GM21390 (cell line): ENCODE measurements around the gene IGF1R.

ENCODE experiments used
- ATAC-seq: cut with Tn5 transposase; IDR thresholded peaks from one replicate; pipeline ENCODE4 v1.9.1; 2021; ENCODE audit not compliant: unreplicated experiment

The IGF1R gene

DNA sequence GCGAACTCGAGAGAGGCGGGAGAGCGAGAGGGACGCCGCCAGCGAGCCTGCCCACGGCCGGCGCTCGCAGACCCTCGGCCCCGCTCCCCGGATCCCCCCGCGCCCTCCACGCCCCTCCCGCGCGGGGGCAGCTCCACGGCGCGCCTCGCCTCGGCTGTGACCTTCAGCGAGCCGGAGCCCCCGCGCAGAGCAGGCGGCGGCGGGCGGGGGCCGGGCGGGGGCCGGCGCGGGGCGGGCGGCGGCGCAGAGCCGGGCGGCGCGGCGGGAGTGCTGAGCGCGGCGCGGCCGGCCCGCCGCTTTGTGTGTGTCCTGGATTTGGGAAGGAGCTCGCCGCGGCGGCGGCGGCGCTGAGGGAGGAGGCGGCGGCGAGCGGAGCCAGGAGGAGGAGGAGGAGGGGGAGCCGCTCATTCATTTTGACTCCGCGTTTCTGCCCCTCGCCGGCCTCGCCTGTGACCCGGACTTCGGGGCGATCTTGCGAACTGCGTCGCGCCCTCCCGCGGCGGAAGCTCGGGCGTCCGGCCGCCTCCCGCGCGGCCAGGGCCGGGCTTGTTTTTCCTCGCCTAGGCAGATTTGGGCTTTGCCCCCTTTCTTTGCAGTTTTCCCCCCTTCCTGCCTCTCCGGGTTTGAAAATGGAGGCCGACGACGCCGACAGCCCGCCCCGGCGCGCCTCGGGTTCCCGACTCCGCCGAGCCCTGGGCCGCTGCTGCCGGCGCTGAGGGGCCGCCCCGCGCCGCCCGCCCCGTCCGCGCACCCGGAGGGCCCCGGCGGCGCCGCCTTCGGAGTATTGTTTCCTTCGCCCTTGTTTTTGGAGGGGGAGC lies 524 bp downstream of the IGF1R start:
- ATAC-seq: peak; percentile 23

- ATAC-seq: no peak
These were observed 1.4 kb downstream of the IGF1R start for GRCh38 chr15:98649472-98650416.

GRCh38 chr15:98650417-98651035 lies 2.2 kb downstream of the IGF1R start:
- ATAC-seq: no peak

DNA sequence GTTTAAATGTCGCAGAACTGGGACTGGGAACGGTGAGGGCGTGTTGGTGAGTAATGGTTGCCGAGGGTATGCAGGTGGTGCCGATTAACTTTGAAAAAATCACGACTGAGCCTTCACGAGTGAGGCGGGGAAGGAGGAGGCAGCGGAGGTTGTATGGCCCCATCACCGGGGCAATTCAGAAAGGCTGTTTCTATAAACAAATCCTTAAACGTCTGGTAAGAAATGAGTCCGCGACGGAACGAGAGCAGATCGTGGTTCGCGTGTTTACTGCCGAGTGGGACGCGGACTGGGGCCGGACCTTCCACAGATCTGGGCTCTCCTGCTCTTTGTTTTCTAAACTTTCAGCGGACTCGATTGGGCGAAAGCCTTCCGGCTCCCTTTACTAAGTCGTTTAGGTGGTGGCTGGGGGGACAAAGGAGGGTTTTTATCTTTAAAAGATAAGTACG lies 2.7 kb downstream of the IGF1R start:
- no peak for ATAC-seq

- ATAC-seq: no peak
These were observed 3.4 kb downstream of the IGF1R start for GRCh38 chr15:98651581-98652220.

DNA sequence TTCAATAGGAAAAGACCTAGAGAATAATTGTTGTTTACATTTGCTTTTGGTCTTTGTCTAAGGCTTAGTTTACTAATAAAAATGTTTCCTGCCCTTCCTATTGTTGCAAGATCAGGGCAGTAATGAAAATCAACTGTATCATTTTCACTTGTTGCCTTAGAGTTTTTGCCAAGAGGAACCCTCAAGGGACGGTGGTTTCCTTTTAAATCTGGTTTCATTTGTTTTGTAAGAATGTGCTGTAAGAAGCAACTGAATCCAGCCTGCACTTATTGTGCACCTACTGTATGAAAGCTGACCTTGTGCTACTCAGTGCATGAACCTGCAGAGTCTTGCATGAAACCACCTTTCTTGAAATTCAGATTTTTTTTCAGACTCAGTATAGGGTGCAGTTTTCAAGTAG lies 5.3 kb downstream of the IGF1R start:
- no peak for ATAC-seq

GRCh38 chr15:98654790-98655360 lies 6.5 kb downstream of the IGF1R start:
- no peak for ATAC-seq

GRCh38 chr15:98655732-98656131 lies 7.4 kb downstream of the IGF1R start:
- ATAC-seq: no peak

GRCh38 chr15:98657721-98658120 lies 9.4 kb downstream of the IGF1R start:
- no peak for ATAC-seq

DNA sequence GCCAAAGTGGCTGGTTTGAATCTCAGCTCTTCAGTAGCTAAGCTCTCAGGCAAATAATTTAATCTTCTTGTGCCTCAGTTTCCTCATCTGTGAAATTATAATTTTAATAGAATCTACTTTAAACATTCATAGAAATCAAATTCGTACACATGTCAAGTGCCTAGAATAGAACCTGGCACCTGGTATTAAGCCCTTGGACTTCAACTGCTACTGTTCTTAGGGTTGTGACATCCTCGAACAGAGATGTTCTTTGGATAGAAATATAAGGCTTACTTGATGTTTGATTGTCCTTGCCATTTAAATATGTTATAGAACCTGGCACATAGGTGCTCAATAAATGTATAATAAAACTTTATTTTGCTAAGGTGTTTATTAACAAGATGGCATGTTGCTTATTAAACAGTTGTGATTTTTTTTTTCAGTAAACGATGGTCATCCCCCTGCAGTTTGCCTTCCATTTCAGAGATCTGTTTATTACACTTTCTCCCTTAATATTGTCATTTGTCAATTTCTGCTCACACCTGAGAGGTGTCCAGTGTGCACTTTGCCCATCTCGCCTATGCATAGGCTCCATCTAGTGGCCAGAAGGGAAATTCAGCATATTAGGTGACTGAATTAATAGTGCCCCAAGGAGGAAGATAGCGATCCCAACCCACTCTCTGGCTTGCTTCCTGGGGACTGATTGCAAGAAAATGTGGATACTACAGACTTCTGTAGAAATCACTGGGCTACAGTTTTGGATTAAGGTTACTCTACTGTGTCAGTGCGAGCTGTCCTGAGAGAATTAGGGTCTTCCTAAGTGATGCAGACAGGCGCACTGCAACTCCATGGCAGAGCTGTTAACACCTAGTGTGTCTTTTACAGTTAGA lies 10.7 kb downstream of the IGF1R start:
- peak; percentile 98 for ATAC-seq

GRCh38 chr15:98660055-98660454 lies 11.7 kb downstream of the IGF1R start:
- ATAC-seq: no peak

- no peak for ATAC-seq
These were observed 14.7 kb downstream of the IGF1R start for GRCh38 chr15:98663045-98663444.

DNA sequence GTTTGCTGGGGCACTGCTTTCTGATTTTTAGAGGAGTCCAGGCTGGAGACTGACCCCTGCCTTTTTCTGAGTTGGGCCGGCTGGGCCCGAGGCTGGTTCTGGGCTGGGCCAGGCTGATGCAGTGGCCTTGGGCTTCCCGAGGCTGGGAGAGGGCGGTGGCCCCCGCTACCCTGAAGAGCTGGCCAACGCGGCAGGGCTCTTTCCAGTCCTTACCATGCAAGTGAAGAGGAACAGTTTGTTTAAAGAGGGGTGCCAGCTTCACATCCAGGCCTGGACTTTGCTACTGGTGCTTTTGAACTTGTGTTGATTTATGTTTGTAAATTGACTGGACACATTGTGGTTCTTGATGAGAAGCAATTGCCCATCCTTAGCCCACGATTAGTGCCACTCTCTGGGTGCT lies 15.3 kb downstream of the IGF1R start:
- ATAC-seq: no peak

DNA sequence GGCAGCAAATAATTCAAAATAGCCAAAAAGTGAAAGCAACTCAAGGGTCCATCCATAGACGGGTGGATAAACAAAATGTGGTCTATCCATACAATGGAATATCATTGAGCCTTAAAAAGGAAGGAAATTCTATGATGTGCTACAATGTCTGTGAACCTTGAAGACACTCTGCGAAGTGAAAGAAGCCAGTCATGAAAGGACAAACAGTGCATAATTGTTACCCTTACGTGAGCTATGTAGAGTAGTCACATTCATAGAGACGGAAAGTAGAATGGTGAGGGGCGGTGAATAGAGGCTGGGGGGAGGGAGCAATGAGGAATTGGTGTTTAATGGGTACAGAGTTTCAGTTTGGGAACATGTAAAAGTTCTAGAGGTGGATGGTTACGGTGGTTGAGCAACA lies 18.1 kb downstream of the IGF1R start:
- ATAC-seq: no peak

DNA sequence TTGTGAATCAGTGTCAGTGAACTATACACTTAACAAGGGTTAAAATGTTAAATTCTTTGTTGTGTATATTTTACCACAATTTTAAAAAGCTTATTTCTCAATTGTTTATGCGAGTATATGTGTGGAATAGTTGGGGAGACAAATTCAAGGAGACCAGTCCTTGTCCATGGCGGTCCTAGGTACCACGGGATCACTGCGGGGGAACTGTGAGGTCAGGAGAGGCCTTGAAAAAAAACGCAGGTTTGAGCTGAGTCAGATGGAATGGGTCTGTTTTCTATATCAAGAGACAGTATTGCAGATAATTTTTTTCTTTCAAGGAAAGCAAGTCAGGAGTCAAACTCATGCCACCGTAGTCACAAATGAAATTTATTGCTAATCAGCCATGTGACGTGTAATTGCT lies 18.5 kb downstream of the IGF1R start:
- ATAC-seq: no peak

GRCh38 chr15:98667521-98668179 lies 19.3 kb downstream of the IGF1R start:
- no peak for ATAC-seq

DNA sequence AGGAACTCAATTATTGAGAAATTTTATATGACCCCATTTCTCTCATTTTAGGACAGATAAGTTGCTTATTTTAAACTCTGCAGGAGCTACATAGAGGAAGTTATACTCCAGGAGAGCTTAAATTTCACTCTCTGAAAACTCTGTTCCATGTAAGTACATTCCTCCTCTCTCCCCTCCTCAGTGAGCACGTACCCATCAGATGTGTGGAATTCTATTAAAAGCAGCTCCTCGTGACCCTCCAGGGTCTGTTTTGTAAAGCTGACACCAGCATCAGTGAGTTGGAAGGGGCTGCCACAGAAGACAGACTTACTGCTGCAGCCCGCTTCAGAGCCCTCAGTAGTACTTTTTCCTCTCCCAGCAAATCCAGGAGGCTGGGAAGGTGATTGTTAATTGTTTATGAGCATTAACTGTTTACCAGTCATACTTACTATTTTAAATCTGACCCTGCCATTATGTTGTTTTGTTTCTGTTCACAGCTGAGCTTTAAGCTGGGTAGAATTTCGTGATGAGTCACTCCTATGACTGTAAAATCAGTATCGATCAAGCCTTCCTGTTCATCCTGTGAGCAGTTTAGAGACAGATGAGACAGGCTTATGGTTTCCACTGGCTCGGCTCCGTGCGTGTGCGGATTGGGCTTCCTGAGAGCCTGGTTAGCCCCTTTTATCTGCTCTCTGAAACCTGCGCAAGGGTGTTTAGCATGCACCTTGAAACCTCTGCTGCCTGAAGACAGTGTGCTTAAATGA lies 20.4 kb downstream of the IGF1R start:
- ATAC-seq: peak; percentile 73

DNA sequence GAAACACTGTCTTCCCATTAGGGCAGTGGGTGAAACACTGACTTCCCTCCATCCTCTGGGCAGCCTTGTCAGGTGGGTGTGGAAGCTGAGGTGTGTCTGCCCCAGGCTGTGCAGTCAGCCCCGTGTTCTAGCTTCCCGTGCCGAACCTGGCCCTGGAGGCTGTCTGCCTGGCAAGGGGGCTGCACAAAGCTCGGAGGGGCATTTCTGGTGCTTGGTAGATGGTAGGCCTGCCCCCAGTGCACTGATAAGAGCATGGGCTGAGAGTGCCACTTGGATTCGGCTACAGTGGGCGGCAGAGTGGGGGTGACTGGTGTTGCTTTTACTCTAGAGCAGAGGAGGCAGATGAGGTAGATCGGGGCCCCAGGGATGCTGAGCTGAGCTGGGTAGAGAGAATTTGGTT lies 21.3 kb downstream of the IGF1R start:
- no peak for ATAC-seq
